GM21528 (cell line): Measurements from ENCODE around the gene MYH7.

Experiments
- ATAC-seq: cut with Tn5 transposase; IDR thresholded peaks from one replicate; pipeline ENCODE4 v1.9.1; 2021; ENCODE audit warnings: mild to moderate bottlenecking, moderate library complexity; ENCODE audit not compliant: unreplicated experiment, low FRiP score

MYH7 gene

GRCh38 chr14:23376482-23377197 lies 58.8 kb downstream of the MYH7 start, which contains the start of gene CMTM5:
TSS of gene CMTM5 (plus strand) at chr14:23377046. CDS start at chr14:23377252, 206 bp downstream.
- no peak for ATAC-seq

DNA sequence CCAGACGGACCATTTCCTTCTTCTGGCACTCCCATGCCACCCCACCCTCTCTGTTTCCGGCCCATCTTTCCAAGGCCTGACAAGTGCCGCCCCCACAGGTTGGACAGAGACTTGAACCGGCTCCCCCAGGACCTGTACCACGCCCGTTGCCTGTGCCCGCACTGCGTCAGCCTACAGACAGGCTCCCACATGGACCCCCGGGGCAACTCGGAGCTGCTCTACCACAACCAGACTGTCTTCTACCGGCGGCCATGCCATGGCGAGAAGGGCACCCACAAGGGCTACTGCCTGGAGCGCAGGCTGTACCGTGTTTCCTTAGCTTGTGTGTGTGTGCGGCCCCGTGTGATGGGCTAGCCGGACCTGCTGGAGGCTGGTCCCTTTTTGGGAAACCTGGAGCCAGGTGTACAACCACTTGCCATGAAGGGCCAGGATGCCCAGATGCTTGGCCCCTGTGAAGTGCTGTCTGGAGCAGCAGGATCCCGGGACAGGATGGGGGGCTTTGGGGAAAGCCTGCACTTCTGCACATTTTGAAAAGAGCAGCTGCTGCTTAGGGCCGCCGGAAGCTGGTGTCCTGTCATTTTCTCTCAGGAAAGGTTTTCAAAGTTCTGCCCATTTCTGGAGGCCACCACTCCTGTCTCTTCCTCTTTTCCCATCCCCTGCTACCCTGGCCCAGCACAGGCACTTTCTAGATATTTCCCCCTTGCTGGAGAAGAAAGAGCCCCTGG lies 59.8 kb downstream of the MYH7 start:
- ATAC-seq: no peak

DNA sequence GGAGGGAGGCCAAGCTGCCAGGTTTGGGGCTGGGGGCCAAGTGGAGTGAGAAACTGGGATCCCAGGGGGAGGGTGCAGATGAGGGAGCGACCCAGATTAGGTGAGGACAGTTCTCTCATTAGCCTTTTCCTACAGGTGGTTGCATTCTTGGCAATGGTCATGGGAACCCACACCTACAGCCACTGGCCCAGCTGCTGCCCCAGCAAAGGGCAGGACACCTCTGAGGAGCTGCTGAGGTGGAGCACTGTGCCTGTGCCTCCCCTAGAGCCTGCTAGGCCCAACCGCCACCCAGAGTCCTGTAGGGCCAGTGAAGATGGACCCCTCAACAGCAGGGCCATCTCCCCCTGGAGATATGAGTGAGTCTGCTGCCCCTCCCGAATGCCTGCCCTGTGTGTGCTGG lies 62.4 kb downstream of the MYH7 start:
- no peak for ATAC-seq

- ATAC-seq: no peak
These were observed 63.0 kb downstream of the MYH7 start, which contains the start of gene IL25 for GRCh38 chr14:23372509-23372908. TSS of gene IL25 (plus strand) at chr14:23372809.

DNA sequence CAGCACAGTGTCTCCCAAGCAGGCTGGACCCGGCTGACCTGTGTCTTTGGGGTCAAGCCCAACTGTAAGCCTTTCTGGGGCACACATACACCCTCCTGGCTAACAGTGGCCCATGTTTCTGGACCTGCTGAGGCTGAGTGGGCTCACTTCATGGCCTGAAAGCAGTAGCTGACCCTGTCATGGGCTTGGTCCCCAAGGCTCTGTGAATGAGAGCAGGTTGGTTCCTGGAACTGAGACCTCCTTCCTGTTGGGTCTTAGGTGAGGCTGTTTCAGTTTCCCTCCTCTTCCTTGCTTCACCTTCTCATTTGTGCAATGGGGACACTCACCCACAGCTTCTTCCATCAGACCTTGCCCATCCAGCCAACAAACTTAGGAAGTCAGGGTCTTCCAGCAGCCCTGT lies 63.6 kb downstream of the MYH7 start:
- ATAC-seq: no peak

DNA sequence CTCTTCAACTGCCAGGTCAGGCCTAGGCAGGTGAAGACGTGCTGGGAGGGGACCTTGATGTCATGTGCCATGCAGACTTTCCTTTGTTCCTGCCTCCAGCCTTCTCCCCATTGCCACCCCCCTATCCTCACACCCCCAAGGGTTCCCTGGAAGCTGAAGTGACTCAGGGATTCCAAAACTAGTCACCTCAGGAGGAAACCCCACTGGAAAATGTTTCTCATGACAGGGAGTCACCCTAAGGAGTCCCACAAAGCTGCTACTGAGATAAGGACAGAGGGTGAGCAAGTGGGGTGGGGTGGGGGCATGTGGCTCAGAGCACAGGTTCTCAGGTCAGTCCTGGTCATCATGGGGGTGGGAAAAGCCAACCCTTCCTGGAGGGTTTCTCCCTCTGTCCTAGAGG lies 65.2 kb downstream of the MYH7 start:
- no peak for ATAC-seq

- ATAC-seq: no peak
These were observed 69.0 kb downstream of the MYH7 start for GRCh38 chr14:23366426-23366921.

GRCh38 chr14:23365732-23366425 lies 69.6 kb downstream of the MYH7 start:
- no peak for ATAC-seq

DNA sequence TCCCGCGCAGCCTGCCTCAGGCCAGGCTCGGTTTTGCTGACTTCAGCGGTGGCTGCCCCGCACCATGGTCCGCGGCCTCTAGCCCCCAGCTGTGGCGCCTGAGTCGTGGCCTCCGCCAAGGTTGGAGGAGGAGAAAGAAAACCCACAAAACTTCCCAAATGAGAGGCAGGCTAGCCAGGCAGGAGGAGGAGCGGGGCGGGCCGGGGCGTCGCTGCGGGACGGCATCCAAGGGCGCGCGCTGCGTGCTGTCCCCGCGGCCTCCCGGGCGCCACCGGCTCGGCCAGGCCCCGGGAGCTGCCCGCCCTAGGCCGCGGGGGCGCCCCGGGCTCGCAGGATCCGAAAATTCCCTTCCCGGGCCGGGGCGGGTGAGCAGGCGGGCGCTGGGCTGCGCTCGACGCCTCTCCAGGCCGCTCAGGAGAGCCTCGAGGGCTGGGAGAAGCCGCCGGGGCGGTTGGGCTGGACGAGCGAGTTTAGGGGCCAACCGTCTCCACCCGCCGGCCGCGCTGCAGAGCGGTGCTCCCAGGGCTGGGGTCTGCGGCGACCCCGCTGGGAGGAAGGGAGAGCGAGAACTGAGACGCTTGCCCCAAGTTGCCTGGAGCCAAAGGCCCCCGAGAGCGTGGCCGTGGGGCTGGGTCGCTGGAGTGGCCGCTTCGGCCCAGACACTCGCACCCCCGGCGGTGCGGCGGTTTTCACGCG lies 70.3 kb downstream of the MYH7 start, which contains the start of gene EFS:
EFS (minus strand) TSS at position 137 of the 696 bp plus-strand sequence. CDS start 147 bp downstream, outside the sequence.
- ATAC-seq: no peak

DNA sequence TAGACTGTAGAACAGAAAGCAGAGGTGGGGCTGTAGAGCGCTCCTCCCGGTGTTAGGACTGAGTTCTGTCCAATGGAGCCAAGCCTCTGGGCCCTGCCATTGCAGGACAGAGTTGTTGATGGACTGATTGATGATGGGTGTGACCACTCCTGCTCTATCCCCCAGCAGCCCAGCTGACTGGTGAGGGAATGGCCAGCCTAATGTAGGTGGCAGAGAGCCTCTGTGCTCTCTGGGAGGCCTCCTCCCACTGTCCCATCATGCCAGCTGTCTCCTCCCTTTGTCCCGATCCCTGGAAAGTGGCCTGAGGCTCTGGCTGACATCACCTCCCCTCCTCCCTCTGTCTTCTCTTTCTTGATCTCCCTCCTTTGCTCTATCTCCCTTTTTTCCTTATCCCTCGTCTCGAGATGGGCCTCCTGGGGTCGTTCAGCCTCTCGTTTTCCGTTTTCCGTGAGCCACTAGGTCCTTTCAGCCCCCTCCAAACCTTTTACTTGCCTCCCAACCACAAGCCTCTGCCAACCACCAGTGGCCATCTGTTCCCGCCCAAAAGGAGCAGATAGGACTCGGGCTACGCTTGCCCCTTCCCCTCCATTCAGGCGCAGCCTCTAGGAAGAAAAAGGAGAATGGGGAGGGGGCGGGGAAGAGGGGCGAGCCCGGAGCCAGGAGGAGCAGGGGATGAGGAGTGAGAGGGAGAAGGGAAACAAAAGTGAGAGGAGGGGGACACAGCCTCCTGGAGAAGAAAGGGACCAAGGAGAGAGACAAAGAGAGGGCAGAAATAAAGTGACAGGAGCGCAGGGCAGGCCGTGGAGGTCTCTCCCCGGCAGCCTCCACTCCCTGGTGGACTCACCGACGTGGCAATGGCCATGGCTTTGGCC lies 71.1 kb downstream of the MYH7 start:
- no peak for ATAC-seq
